HepG2 (cell line): ENCODE results near the gene TXNL4B. TPM values are rescaled to one million over a fixed set of nuclear protein-coding genes. Genes with fewer than 3 reads are reported as not detected.

Experiments used
- ASH2L ChIP-seq: fragments of 300-600, 200-600 bp; sonication (generic); IDR thresholded peaks from 2 replicates; pipeline ENCODE4 v1.7.0; 2017; ENCODE audit warnings: low read depth, mild to moderate bottlenecking, moderate library complexity, mixed read lengths, low read length; ENCODE audit not compliant: insufficient read length
- ETS1 ChIP-seq: sonication (generic); formaldehyde crosslinking; IDR thresholded peaks from 2 replicates; pipeline ENCODE4 v1.4.0; 2020; ENCODE audit warnings: missing genetic modification reagents
- KLF9 ChIP-seq: IDR thresholded peaks from 2 replicates; pipeline ENCODE4 v1.6.1; 2016; ENCODE audit warnings: low read depth
- MXD1 ChIP-seq: sonication (generic); formaldehyde crosslinking; IDR thresholded peaks from 2 replicates; pipeline ENCODE4 v1.4.0; 2020; ENCODE audit warnings: mild to moderate bottlenecking, missing genetic modification reagents
- MXD4 ChIP-seq: IDR thresholded peaks from 2 replicates; pipeline ENCODE4 v1.6.1; 2016; ENCODE audit warnings: mild to moderate bottlenecking, missing biosample characterization, missing genetic modification reagents
- NBN ChIP-seq: fragments of 450-650 bp; conservative IDR thresholded peaks from 2 replicates; pipeline ENCODE4 v1.6.1; 2017
- NFKBIZ ChIP-seq: IDR thresholded peaks from 2 replicates; pipeline ENCODE4 v1.6.1; 2018; ENCODE audit warnings: missing genetic modification reagents, missing compliant biosample characterization
- RARG ChIP-seq: sonication (generic); formaldehyde crosslinking; IDR thresholded peaks from 2 replicates; pipeline ENCODE4 v1.4.0; 2020; ENCODE audit warnings: low read depth, mild to moderate bottlenecking, missing genetic modification reagents
- SRSF9 ChIP-seq: fragments of 200-400 bp; formaldehyde crosslinking; IDR thresholded peaks from 2 replicates; pipeline ENCODE4 v1.6.1; 2018; ENCODE audit warnings: borderline replicate concordance, mild to moderate bottlenecking, low read depth, low read length; ENCODE audit not compliant: insufficient read depth, poor library complexity, severe bottlenecking
- YEATS2 ChIP-seq: sonication (generic); formaldehyde crosslinking; IDR thresholded peaks from 2 replicates; pipeline ENCODE4 v1.4.0; 2020; ENCODE audit warnings: missing genetic modification reagents, borderline replicate concordance
- ZNF333 ChIP-seq: sonication (generic); formaldehyde crosslinking; IDR thresholded peaks from 2 replicates; pipeline ENCODE4 v1.4.0; 2020; ENCODE audit warnings: mild to moderate bottlenecking, missing genetic modification reagents, borderline replicate concordance
- ZNF362 ChIP-seq: sonication (generic); formaldehyde crosslinking; IDR thresholded peaks from 2 replicates; pipeline ENCODE4 v1.4.0; 2020; ENCODE audit warnings: missing genetic modification reagents, mild to moderate bottlenecking, borderline replicate concordance
- ZNF543 ChIP-seq: sonication (generic); formaldehyde crosslinking; IDR thresholded peaks from 2 replicates; pipeline ENCODE4 v1.4.0; 2020; ENCODE audit warnings: mild to moderate bottlenecking, missing genetic modification reagents
- ZNF558 ChIP-seq: sonication (generic); formaldehyde crosslinking; IDR thresholded peaks from 2 replicates; pipeline ENCODE4 v1.9.0; 2022; ENCODE audit warnings: mild to moderate bottlenecking, missing genetic modification reagents, borderline replicate concordance
- ZNF747 ChIP-seq: sonication (generic); formaldehyde crosslinking; IDR thresholded peaks from 2 replicates; pipeline ENCODE4 v1.8.1; 2023; ENCODE audit warnings: missing genetic modification reagents, mild to moderate bottlenecking, borderline replicate concordance
- ZZZ3 ChIP-seq: sonication (generic); formaldehyde crosslinking; IDR thresholded peaks from 2 replicates; pipeline ENCODE4 v1.4.0; 2020; ENCODE audit warnings: missing genetic modification reagents, mild to moderate bottlenecking, borderline replicate concordance
- polyA plus RNA-seq, 8 experiments: library from polyadenylated mRNA; depleted of rRNA in 3 of 8; stranded (reverse) in 7 of 8; unstranded in 1 of 8; fragments of >200 nt; fragmentation: Illumina TruSeq in 4 of 8; extraction: Trizol in 4 of 8; gene quantifications; 2 replicates each; pipeline versions ENCODE4 v1.2.1 to v1.2.3, GENCODE V29; 2011 to 2016; ENCODE audit warnings: low read depth in 4 of 8, missing spikeins in 1 of 8, mixed read lengths in 1 of 8; ENCODE audit not compliant: insufficient read depth in 1 of 8
- total RNA-seq, 5 experiments: library from RNA; depleted of rRNA; stranded (reverse); fragments of >200 nt; fragmentation: Illumina TruSeq; extraction: Trizol; gene quantifications; 2 replicates each; pipeline ENCODE4 v1.2.3, GENCODE V29; 2016; ENCODE audit warnings: low read depth in 1 of 5
- TF ChIP-seq, protein P1 (sequence below): IDR thresholded peaks from 2 replicates; pipeline ENCODE4 v1.6.1; 2016; ENCODE audit warnings: missing compliant biosample characterization, missing genetic modification reagents, borderline replicate concordance
- TF ChIP-seq, protein P2 (sequence below): sonication (generic); formaldehyde crosslinking; IDR thresholded peaks from 2 replicates; pipeline ENCODE4 v1.4.0; 2020; ENCODE audit warnings: missing genetic modification reagents, mild to moderate bottlenecking, borderline replicate concordance
- TF ChIP-seq, protein P3 (sequence below): sonication (generic); formaldehyde crosslinking; IDR thresholded peaks from 2 replicates; pipeline ENCODE4 v1.4.0; 2020; ENCODE audit warnings: low read depth, mild to moderate bottlenecking, missing genetic modification reagents

The TXNL4B gene
- total and polyA plus RNA-seq, 2 of the 13 experiments (the other 11 are each of a cell fraction or from before 2014, with no cell fraction given): 17.4 to 18.3 TPM

- TF ChIP-seq ETS1 (CRISPR knock-in tag) (no peak), ZNF543 (no peak; the same call in 1 of the 2 replicates), RARG (CRISPR knock-in tag) (peak; percentile 20; the same call in 1 of the 2 replicates), ZZZ3 (peak; percentile 28; the same call in 1 of the 2 replicates), NBN (no peak), MXD4 (CRISPR knock-in tag) (peak; percentile 89), NFKBIZ (CRISPR knock-in tag) (0 out of 2 replicates have a peak, but pooled peaks have one; percentile 16), ZNF362 (CRISPR knock-in tag) (no peak), ZNF333 (CRISPR knock-in tag) (peak; percentile 87; the same call in 1 of the 2 replicates), SRSF9 (no peak), ZNF747 (CRISPR knock-in tag) (peak; percentile 60; the same call in 1 of the 2 replicates), ASH2L (peak; percentile 93), MXD1 (peak; percentile 53), YEATS2 (CRISPR knock-in tag) (peak; percentile 97; the same call in 1 of the 2 replicates), ZNF558 (CRISPR knock-in tag) (peak; percentile 81; the same call in 1 of the 2 replicates), KLF9 (CRISPR knock-in tag) (0 out of 2 replicates have a peak, but pooled peaks have one; percentile 19)
- TF ChIP-seq, protein P1, sequence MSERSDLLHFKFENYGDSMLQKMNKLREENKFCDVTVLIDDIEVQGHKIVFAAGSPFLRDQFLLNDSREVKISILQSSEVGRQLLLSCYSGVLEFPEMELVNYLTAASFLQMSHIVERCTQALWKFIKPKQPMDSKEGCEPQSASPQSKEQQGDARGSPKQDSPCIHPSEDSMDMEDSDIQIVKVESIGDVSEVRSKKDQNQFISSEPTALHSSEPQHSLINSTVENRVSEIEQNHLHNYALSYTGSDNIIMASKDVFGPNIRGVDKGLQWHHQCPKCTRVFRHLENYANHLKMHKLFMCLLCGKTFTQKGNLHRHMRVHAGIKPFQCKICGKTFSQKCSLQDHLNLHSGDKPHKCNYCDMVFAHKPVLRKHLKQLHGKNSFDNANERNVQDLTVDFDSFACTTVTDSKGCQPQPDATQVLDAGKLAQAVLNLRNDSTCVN (CRISPR knock-in tag): 0 out of 2 replicates have a peak, but pooled peaks have one; percentile 13
- TF ChIP-seq, protein P2, sequence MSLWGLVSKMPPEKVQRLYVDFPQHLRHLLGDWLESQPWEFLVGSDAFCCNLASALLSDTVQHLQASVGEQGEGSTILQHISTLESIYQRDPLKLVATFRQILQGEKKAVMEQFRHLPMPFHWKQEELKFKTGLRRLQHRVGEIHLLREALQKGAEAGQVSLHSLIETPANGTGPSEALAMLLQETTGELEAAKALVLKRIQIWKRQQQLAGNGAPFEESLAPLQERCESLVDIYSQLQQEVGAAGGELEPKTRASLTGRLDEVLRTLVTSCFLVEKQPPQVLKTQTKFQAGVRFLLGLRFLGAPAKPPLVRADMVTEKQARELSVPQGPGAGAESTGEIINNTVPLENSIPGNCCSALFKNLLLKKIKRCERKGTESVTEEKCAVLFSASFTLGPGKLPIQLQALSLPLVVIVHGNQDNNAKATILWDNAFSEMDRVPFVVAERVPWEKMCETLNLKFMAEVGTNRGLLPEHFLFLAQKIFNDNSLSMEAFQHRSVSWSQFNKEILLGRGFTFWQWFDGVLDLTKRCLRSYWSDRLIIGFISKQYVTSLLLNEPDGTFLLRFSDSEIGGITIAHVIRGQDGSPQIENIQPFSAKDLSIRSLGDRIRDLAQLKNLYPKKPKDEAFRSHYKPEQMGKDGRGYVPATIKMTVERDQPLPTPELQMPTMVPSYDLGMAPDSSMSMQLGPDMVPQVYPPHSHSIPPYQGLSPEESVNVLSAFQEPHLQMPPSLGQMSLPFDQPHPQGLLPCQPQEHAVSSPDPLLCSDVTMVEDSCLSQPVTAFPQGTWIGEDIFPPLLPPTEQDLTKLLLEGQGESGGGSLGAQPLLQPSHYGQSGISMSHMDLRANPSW (CRISPR knock-in tag): peak; percentile 74; the same call in 1 of the 2 replicates
- TF ChIP-seq, protein P3, sequence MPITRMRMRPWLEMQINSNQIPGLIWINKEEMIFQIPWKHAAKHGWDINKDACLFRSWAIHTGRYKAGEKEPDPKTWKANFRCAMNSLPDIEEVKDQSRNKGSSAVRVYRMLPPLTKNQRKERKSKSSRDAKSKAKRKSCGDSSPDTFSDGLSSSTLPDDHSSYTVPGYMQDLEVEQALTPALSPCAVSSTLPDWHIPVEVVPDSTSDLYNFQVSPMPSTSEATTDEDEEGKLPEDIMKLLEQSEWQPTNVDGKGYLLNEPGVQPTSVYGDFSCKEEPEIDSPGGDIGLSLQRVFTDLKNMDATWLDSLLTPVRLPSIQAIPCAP (CRISPR knock-in tag): no peak; the same call in 1 of the 2 replicates
Measured at GRCh38 chr16:72093448-72094265, at the start of gene TXNL4B, which contains the start of gene DHX38 (continued).
